ENCODE measurements around the gene PCDHGC4. TPM values are rescaled to one million over a fixed set of nuclear protein-coding genes. Genes with fewer than 3 reads are reported as not detected.

PCDHGC4 gene
- total RNA-seq, 1 experiment from 2014 or later, result 0.57 TPM

GRCh38 chr5:141475625-141476131, 9.2 kb upstream of the PCDHGC4 start, which contains the start of gene PCDHGC3:
Gene PCDHGC3 (plus strand): TSS chr5:141475966. CDS start chr5:141476117, 151 bp downstream.
- TF ChIP-seq TCF7L2 (IDR thresholded peaks at IDR 0.05; ENCODE audit: low read depth, low read length) (peak; percentile 22; the same call in 1 of the 2 replicates), SIN3A (IDR thresholded peaks at IDR 0.05; ENCODE audit: borderline replicate concordance, insufficient read depth, low read depth, low read length) (no peak), REST (IDR thresholded peaks at IDR 0.05; ENCODE audit: insufficient read depth in 1 of 2, low read depth in 2 of 2, low read length in 1 of 2) (no peak), POLR2AphosphoS5 (IDR thresholded peaks at IDR 0.05; ENCODE audit: low read depth, low read length) (no peak), CTCF (IDR thresholded peaks at IDR 0.05) (peak; percentile 65)
- Histone ChIP-seq H3K36me3 (ENCODE audit: control insufficient read depth, insufficient read depth, low read length) (no peaks in the 10 kb centered on the region), H3K4me1 (ENCODE audit: control insufficient read depth, insufficient read depth, low read length) (peaks cover 12% of the 10 kb centered on the region), H3K4me3 (ENCODE audit: low read depth in 2 of 2, low read length in 2 of 2) (peak within 1 kb of the TSS; percentile 90 to 93), H3K27ac (ENCODE audit: low read length) (peak within 1 kb of the TSS; percentile 89), H3K27me3 (ENCODE audit: control insufficient read depth, insufficient read depth, low read length) (no peaks in the 10 kb centered on the region), H3K9me3 (ENCODE audit: control insufficient read depth, insufficient read depth, low read depth, low read length) (no peaks in the 10 kb centered on the region)
- no TSS peak for BruUV-seq (replicated peaks)
- in situ Hi-C loops (cut with HindIII; ENCODE audit: low pct_unique_long_range_greater_than_20kb, low sequenced_read_pairs), result no loop called here
- POLR2A ChIA-PET, result interaction anchor here (1.2 kb wide), 1 partner anchor 17 kb away, joined by 4 read pairs; no protein-coding TSS in a partner anchor
- peak; percentile 99 for ATAC-seq
- CTCF ChIA-PET, result interaction anchor here (0.5 to 1.8 kb wide), 11 partner anchors 9 to 323 kb away, joined by 3 to 12 read pairs (median 5); partner anchors contain the start of genes PCDHGA10 and PCDHGB7
- DNase-seq (ENCODE audit: low read depth, low spot score), result peak; percentile 74
- intact Hi-C loops (cut with micrococcal nuclease; ENCODE audit: unreplicated experiment), result loop anchor here (2.0 kb wide), 1 partner anchor 49 kb away; no protein-coding TSS in a partner anchor

GRCh38 chr5:141476132-141476911, 8.5 kb upstream of the PCDHGC4 start:
- Histone ChIP-seq H3K4me3 (ENCODE audit: low read depth in 2 of 2, low read length in 2 of 2) (peak overlapping the region; percentile 90 to 93), H3K27me3 (ENCODE audit: control insufficient read depth, insufficient read depth, low read length) (no peaks in the 10 kb centered on the region), H3K4me1 (ENCODE audit: control insufficient read depth, insufficient read depth, low read length) (peaks cover 12% of the 10 kb centered on the region), H3K36me3 (ENCODE audit: control insufficient read depth, insufficient read depth, low read length) (no peaks in the 10 kb centered on the region), H3K27ac (ENCODE audit: low read length) (peak overlapping the region; percentile 89), H3K9me3 (ENCODE audit: control insufficient read depth, insufficient read depth, low read depth, low read length) (no peaks in the 10 kb centered on the region)
- TSS peak; percentile 75 for BruUV-seq (replicated peaks)
- no peak for TF ChIP-seq TCF7L2 (IDR thresholded peaks at IDR 0.05; ENCODE audit: low read depth, low read length)
- no peak for TF ChIP-seq CTCF (IDR thresholded peaks at IDR 0.05)
- peak; percentile 36; the same call in 1 of the 2 replicates for TF ChIP-seq SIN3A (IDR thresholded peaks at IDR 0.05; ENCODE audit: borderline replicate concordance, insufficient read depth, low read depth, low read length)
- 0 out of 4 replicates have a peak, but pooled peaks of 1 of the 2 experiments have one; percentile 9 for TF ChIP-seq REST (IDR thresholded peaks at IDR 0.05; ENCODE audit: insufficient read depth in 1 of 2, low read depth in 2 of 2, low read length in 1 of 2)
- DNase-seq (ENCODE audit: low read depth, low spot score) (peak; percentile 18), ATAC-seq (peak; percentile 73)
- intact Hi-C loops (cut with micrococcal nuclease; ENCODE audit: unreplicated experiment) (no loop called here), in situ Hi-C loops (cut with HindIII; ENCODE audit: low pct_unique_long_range_greater_than_20kb, low sequenced_read_pairs) (no loop called here)
- ChIA-PET POLR2A (interaction anchor here (0.6 to 1.2 kb wide), 2 partner anchors 10 to 16 kb away, joined by 4 to 6 read pairs; no protein-coding TSS in a partner anchor), CTCF (interaction anchor here (0.5 to 1.8 kb wide), 9 partner anchors 10 to 390 kb away, joined by 3 to 12 read pairs (median 5); partner anchors contain the start of genes PCDHGA10 and PCDHGB7)
